Stimulated activated CD4-positive, alpha-beta T cell treated with anti-CD3 and anti-CD28 coated beads, Interleukin-4, amount 100 ng/mL, for 1 hour (primary cell): ENCODE results near the gene PDLIM3.
"Not testable (repeated sequence)": the region's sequence is repeated elsewhere in the genome, so short reads cannot be mapped to it uniquely, and the experiment has no call there.

Experiments
- DNase-seq: peaks from one replicate; pipeline ENCODE4 v3.0.0-alpha.2; 2020

Gene PDLIM3

DNA sequence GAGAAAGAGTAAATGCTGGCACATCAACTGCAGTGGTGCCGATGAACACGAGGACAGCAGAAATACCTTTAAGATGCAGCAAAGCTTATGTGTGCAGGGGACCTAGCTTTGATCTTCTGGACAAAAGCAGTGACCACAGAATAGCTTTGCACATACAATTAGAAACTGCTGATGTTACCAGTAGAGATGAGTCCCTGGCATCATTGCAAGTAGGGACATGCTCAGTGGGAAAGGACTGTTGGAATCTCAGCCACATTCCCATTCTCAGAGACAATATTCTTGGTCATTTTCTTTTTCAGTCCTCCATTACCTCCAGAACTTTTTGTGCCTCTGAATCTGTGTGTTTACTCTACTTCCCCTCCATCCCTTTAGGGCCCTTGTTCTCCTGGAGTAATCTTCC lies 16.9 kb upstream of the PDLIM3 start:
- DNase-seq = no peak

DNA sequence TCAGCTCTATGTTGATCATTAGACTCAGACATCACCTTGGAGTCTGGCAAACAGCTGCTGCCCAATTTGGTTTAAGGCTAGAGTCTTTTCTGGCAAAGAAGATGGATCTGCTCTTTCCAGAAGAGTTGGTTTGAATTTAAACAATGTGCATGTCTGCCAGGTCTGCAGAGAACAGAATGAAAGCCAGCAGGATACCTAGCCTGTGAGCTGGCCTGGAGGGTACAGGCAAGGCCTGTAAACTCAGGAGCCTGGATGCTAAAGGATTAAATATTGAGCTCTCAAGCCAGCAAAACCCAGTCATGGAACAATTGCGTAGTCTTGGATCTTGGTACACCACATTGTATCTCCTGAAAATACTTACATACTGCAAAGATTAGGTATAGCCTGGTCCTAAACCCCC lies 15.6 kb upstream of the PDLIM3 start:
- DNase-seq = no peak

DNA sequence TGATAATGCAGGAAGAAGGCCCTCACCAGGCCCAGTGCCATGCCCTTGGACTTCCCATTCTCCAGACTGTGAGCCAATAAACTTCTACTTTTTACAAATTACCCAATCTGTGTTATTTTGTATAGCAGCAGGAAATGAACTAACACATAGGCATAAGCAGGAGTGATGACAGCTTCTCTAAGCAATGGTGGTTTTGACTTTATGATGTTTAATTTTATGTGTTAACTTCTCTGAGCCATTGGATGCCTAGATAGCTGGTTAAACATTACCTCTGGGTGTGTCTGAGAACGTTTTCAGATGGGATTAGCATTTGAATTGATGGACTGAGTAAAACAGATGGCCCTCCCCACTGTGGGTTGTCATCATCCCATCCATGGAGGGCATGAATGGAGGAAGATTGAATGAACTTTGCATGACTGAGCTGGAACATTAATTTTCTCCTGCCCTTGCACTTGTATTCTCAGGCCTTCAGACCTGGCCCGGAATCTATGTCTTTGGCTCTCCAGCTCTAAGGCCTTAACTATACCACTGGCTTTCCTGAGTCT lies 13.9 kb upstream of the PDLIM3 start:
- DNase-seq = no peak

DNA sequence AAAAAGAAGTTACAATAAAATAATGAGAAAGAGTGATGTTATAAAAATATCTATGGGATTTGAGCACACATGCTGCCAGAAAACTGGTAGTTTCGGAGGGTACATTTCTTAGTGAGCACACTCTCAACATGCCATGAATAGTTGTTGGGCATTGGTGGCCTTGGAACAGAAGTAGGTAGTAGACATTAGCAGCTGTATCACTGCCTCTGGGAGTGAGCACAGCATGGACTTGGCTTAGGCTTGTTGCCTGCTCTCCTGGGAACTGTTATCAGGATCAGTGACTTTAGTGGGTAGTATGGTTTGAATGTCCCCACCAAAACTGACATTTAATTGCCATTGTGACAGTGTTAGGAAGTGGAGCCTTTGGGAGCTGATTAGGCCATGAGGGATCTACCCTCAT lies 13.3 kb upstream of the PDLIM3 start:
- no peak for DNase-seq

DNA sequence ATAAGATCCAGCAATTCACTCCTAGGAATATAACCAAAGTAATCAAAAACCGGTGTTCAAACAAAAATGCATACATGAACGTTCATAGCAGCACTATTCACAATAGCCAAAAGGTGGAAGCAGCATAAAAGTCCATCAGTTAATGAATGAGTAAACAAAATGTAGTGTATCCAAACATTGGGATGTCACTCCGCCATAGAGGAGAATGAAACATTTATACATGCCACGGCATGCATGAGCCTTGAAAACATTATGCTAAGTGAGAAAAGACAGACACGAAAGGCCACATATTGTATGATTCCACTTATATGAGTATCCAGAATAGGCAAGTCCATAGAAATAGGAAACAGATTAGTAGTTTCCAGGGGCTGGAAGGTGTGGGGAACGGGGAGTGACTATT lies 11.0 kb upstream of the PDLIM3 start:
- DNase-seq = no peak

DNA sequence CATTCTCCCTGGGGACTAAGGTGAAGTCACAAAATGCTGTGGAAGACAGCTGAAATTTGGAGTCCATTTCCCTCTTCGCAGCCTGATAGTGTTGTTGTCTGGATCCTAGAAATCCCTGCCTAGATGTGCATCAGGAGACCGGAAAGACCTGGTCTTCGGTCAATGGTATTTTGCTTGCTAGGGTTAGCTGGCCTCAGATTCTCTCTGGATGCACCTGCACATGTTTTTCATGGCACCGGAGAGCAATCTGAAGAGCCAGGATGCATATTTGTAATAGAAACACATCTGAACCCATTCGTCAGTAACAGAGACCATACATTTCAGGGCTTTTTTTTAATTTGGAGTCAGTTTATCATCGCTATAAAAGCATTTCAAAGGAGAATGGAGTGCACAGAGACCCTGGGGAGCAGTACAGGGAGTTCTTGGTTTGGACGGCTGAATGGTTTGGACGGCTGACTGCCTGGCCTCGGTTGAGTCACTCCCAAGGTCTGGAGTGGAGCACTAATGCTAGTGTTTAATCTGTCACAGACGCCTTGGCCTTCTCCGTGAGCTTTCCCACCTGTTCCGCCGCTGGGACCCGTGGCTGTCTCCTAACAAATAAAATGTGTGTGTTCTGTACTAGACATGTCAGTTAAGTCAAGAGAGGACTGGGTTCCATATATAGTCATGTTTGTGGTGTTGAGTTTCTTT lies 7.5 kb upstream of the PDLIM3 start:
- no peak for DNase-seq

DNA sequence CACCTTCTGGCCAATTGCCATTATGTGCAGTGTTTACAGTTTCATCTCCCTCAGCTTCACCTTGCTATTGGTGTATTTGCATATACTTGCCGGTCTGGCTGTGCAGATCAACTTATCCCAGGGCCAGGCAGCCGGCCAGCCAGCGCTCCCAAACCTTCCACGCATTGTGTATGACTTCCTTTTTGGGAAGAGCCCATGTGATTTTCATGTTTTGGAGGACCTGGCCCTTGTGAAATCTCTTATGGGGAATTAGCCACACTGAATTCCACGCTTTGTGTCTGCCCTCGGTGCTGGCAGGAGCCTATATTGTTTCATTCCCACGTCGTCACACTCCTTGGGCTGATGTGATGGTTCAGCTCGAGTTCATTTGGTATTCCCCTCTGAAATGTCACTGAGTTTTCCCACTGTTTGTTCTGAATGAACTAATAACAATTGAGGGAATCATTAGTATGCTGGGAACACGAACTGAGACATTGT lies 6.0 kb upstream of the PDLIM3 start:
- no peak for DNase-seq

DNA sequence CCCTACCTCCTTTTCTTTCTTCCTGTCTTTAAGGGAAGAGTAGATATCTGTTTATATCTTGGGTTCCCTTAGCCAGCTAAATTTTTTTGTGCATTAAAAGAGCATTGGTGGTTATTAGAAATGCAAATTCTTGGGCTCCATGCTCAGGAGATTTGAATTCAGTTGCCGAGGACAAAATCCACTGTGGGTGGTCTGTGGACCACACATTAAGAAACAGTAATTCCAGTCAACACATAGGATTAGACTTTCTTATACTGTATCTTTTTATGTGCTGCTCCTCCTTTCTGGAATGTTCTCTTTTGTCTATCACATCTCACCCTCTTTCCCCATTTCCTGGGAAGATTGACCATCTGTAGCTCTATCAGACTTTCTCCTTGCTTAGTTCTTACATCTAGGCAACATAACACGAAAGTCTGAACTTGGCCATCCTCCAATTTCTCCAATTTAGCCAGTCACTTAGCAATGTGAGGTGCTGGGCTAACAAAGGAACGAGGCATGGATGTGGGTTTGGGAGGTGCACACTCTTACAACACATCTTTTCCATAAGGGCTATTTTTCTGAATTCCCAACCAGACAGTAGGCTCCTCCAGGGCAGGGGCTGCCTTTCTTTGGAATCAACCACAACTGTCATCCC lies 5.3 kb upstream of the PDLIM3 start:
- DNase-seq = no peak

DNA sequence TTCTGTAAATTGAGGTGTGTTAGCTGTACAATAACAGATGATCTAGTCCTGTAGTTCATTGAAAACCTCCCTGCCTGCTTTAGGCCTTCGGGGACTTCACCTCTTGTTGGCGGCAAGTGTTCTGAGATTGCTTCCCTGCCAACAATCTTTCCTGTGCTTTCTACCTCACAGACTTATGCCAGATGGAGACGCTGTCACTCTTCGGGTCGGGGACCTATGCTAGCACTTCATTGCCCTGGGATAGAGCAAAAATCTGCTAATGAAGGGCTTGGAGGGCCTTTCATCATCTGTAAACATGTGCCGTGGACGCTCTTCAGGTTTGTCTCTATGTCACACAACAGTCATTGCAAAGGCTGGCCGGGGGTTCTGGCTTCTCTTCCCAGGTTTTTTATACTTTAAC lies 4.7 kb upstream of the PDLIM3 start:
- DNase-seq = no peak

DNA sequence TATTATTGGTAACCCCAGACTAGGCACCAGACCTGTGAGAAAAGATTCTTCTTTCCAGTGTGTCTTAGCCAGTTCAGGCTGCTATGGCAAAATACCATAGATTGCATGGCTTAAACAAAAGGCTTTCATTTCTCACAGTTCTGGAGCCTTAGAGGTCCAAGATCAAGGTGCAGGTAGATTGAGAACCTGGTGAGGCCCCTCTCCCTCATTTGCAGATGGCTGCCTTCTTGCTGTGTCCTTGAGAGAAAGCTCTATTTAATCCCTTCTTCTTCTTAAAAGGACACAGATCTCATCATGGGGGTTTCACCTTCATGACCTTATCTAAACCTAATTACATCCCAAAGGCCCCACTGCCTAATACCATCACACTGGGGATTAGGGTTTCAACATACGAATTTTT lies 3.5 kb upstream of the PDLIM3 start:
- DNase-seq = no peak

DNA sequence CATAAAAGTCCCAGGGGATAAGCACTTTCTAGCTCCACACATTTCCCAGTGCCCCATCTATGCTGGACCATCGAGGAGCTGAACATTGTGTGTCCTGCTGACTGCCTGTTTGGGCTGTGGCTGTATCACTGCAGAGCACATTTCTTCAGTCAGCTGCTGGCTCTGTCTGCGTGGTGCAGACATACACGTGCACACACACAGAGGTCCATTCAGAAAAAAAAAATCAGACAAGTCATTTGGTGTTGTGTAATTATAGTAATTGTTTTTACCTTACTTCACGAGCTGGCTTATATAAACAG lies 1.1 kb upstream of the PDLIM3 start:
- no peak for DNase-seq

DNA sequence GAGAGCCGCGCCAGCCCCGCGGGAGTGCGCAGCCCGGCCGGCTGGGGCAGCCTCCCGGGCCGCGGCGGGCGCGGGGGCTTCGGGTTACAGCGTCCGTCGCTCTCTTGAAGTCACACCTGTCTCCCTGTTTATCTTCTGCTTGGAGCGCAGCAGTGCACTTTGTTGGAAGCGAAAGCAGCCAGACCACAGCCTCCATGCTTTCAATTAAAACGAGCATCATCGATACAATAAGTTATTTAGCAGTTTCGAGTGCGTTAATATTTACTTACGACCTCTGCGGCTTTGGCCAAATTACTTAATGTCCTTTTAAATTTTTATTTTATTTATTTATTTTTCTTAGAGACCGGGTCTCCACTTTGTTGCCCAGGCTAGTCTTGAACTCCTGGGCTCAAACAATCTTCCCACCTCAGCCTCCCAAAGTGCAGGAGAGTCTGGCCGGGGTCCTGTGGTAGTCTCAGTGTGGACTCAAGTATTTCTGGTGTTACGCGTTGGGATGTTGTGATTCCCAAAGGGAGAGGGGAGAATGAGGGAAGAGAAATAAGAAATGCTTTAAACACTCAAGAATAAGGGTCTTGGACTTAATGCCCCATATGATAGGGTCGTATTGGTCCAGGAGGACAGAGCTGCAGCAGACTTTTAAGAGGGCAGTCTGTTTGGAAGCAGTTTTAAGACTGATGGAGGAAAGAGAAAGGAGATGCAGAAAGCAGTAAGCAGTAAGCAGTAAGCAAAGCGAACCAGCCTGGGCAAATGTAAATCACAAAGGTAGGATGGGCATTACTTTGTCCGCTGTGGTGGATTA lies 504 bp upstream of the PDLIM3 start:
- no peak for DNase-seq

DNA sequence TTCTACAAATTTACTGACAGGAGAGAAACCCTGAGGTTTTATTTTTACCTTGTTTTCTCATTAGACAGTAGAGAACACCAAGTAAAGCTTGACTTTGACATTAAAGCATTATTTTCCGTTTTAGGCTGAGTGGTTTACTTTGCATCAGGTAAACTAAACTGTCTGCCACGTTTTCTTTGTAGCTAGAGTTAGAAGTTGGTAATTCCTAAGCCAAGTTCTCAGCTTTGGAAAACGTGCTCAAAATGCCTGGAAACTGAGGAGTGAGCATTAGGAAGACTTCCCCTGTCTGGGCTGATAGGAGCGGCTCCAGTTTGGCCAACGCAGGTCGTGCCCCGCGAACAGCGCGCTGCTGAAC lies 819 bp downstream of the PDLIM3 start:
- no peak for DNase-seq

DNA sequence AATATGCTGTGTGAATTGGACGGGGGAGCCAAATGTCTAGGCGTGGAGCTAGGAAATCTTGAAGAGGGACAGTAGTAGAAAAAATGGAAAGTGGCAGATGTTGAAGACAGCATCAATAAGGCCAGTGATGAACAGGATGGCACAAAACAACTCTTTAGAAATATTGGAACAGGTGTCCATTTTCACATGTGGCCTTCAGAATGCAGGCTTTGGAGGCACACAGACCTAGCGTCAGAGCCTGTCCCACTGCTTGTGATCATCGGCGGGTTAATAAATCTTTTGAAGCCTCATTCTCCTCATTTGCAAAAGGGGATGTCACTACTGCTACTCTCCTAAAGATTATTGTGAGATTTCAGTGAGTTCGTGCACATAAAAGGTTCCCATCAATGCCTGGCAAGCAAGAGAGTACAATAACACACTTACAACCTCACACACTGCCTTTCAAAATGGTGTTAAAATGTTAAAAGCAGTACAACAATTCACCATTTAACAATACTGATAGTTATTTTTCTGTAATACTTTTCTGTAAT lies 2.4 kb downstream of the PDLIM3 start:
- no peak for DNase-seq

DNA sequence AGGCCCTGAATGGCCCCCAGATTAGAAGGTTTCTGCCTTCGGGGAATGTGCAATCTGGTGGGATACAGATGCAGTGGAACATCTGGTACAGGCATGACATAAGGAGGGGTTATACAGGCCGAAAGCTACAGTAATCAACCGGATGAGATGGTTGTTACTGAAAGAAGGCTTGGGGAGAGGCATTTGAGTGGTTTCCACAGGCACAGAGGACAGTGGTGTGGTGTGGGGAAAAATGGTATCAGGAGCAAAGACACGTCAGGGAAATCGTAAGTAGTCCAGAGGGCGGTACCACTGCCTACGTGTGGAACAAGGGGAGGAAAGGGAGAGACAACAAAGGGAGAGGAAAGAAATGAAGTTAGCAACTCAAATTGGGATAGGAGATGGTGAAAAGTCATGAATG lies 3.0 kb downstream of the PDLIM3 start:
- no peak for DNase-seq

DNA sequence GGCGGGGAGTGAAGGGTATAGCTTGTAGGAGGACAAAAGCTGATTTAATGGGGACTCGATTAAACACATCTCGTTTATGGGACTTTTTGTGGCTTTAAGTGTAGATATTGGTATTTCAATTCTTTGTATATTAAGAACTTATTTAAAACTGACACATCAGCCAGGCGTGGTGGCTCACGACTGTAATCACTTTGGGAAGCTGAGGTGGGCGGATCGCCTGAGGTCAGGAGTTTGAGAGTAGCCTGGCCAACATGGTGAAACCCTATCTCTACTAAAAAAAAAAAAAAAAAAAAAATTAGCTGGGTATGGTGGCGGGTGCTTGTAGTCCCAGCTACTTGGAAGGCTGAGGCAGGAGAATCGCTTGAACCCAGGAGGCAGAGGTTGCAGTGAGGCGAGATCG lies 3.7 kb downstream of the PDLIM3 start:
- DNase-seq = not testable (repeated sequence)

DNA sequence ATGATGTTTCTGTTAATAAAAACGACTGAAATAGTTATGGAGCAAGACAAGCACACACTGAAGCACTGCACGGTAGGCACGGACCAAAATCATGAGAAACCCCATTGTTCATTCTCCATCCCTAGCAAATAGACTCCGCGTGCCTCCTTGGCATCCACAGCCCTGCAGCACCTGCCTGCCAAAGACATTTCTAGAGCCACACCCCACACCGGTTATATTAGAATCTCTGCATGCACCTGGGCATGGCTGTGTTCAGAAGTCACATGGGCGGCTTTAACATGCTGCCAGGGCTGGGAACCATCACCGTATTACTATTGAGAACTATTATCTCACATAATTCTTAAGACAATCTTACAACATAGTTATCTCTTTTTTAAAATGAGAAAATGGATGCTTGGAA lies 5.9 kb downstream of the PDLIM3 start:
- DNase-seq = no peak

DNA sequence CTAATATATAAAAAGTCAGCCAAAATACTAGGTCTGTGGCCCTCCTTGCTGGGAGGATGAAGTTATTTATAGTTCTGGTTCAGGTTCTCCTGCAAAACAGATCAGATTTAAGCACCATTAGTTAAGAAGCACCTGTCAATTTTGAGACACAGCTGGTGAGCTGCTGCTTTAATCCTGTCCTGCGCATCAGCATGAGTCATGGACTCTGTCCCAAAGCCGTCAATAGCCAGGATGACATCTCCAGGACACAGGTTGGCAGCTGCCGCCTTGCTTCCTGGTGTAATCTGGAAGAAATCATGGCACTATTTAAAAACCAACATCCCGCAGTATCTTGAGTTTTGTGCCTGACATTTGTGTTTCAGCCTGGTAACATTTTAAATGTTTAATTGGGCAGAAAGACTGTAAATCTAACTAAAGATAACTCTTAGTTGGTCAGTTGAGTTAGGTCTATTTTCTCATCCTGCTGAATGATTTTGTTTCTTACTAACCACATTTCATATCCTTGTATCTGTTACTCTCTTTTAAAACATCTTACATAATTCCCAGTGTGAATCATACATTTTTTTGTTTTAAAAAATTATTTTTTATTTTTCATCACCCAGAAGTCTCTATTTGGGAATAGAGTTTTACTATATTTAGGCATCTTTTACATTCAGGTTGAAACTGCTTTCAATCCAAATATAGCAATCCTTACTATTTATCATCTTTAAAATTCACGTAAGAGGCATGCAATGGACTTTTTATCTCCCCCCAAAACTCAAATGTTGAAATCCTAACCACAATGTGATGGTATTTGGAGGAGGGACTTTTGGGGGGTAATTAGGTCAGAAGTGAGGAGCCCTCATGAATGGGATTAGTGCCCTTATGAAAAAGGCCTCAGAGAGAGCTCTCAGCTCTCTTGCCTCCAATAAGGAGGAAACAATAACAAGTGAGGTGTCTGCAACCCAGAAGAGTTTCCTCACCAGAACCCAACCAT lies 10.1 kb downstream of the PDLIM3 start:
- no peak for DNase-seq

DNA sequence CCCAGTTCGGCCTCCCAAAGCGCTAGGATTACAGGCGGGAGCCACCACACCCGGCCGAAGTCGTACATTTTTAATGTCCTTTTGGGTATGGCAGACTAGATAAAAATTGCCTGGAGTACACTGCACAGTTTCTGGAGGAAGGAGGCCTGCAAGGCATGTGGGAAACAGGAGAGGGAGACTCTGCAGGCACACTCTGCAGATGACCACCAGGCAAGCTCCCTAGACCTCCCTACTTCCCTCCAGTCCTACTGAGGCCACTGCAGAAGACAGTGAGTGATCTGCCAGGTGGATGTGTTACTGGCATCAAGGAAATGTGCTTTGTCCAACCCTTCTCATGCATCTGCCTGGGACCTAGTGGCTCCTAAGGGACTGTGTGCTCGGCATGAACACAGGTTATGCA lies 11.4 kb downstream of the PDLIM3 start:
- no peak for DNase-seq

DNA sequence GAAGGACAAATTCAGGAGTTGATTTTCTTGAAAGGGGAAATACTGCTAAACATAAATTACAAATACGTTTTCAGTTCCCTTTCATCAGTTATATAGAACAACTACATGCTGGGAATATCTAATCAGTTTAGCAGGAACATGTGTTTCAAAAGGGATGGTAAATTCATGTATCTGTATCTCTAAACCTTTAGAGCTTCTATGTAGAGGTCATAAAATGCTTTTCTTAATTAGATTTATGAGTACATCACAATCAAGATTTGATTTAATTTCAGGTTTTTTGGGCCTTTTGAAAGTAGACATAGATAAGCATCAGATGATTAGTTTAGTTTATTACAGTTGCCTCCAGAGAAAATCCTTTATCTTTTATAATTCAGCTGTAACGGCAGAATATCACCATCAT lies 12.9 kb downstream of the PDLIM3 start:
- no peak for DNase-seq

DNA sequence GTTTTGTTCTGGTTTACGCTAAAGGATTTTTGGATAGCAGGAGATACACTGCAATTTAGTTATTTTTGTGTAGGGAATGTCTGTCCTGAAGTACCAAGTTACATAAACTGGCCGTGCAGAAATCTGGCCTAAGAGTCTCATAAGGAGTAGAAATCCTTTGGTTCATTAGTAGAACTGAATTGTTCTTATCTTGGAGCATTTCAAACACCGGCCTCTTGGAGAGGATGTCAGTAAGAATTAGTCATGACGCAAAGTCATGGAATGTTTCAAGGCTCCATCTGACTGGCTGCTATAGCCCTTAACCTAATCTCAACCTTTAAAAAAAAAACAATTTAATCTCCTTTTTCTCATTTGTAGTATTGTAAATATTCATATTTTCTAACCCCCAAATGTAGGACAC lies 15.2 kb downstream of the PDLIM3 start:
- no peak for DNase-seq

DNA sequence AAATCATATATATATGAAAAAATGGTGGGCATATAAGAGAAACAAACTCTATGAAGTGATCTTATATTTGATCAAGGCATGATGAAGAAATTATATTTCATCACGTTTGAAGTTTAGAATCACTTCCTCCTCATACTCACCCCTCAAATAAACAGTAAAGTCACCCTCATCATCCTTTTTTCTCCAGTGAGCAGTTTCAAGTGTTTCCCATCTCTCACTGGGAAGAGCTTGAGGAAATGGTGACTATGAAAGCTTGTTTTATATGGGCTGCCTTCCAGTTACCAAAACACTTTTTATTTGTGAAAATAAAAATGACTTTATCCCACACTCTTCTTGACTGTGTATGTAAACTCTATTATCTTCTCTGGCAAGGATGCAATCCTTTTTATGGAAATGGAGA lies 16.8 kb downstream of the PDLIM3 start:
- DNase-seq = no peak

DNA sequence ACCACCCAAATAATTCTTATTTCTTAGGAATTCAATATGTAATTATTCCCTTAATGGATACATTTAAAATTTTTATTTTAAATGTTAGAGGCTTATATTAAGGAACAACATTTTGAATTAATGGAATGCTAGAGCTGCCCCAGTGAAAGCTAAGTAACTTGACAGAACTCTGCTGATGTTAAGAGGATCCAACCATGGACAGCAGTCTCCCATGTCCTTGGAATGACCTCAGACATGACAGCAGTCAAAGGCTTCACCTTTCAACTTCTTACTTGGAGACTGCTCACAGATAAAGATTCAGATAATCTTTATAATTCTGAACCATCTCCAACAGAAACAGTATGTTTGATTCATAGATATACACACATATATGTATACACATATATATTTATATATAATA lies 17.2 kb downstream of the PDLIM3 start:
- DNase-seq = no peak
